Adrenal gland (tissue), 5 donors: ENCODE measurements around the gene PGP.

Experiments used
- POLR2A ChIP-seq, 2 donors: fragments of 450-650 bp; IDR thresholded peaks; one replicate each; pipeline ENCODE4 v1.6.1; 2017; ENCODE audit warnings: antibody characterized with exemption in 2 of 2, mild to moderate bottlenecking in 2 of 2, moderate library complexity in 1 of 2
- TF ChIP-seq, protein P1 (sequence below), 6 experiments: fragments of 450-650 bp in 4 of 6; fragments of 200-600 bp in 2 of 6; sonication (generic) in 1 of 6; IDR thresholded peaks; 1 replicate in 5 of 6; 2 replicates in 1 of 6; pipeline versions ENCODE4 v1.5.1 to v1.8.0; 2016 to 2021; ENCODE audit warnings: antibody characterized with exemption in 6 of 6, mild to moderate bottlenecking in 2 of 6, moderate library complexity in 1 of 6
- donor health status: DM: no; HTN: no; CAD: no.

- TF ChIP-seq, protein P1, sequence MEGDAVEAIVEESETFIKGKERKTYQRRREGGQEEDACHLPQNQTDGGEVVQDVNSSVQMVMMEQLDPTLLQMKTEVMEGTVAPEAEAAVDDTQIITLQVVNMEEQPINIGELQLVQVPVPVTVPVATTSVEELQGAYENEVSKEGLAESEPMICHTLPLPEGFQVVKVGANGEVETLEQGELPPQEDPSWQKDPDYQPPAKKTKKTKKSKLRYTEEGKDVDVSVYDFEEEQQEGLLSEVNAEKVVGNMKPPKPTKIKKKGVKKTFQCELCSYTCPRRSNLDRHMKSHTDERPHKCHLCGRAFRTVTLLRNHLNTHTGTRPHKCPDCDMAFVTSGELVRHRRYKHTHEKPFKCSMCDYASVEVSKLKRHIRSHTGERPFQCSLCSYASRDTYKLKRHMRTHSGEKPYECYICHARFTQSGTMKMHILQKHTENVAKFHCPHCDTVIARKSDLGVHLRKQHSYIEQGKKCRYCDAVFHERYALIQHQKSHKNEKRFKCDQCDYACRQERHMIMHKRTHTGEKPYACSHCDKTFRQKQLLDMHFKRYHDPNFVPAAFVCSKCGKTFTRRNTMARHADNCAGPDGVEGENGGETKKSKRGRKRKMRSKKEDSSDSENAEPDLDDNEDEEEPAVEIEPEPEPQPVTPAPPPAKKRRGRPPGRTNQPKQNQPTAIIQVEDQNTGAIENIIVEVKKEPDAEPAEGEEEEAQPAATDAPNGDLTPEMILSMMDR (IDR thresholded peaks at IDR 0.05) = no peak
- no peak for TF ChIP-seq POLR2A (IDR thresholded peaks at IDR 0.05)
Observed at GRCh38 chr16:2236337-2237101, 21.9 kb upstream of the PGP start, which contains the start of gene DNASE1L2.
